WTC11 (cell line): Measurements from ENCODE around the gene CTBP1. TPM values are rescaled to one million over a fixed set of nuclear protein-coding genes. Genes with fewer than 3 reads are reported as not detected.

Experiments used
- ATAC-seq: fragments of 200-7000 bp; cut with Tn5 transposase; 2 replicates; pipeline ENCODE4 v1.10.0; 2021; ENCODE audit warnings: mild to moderate bottlenecking, moderate library complexity
- CTCF ChIA-PET: fragments of 300-600 bp; sonication (Branson Sonifier 250); formaldehyde crosslinking; loops from one replicate; lab custom pipeline; 2021; ENCODE audit warnings: antibody characterized with exemption; lab: Charles Lee
- POLR2A ChIA-PET: fragments of 350-600 bp; sonication (Branson Sonifier 250); formaldehyde crosslinking; loops from one replicate; lab custom pipeline; 2021; ENCODE audit warnings: antibody characterized with exemption; lab: Charles Lee
- DNase-seq: peaks from one replicate; pipeline ENCODE4 v3.0.0; 2021; ENCODE audit warnings: low spot score
- H3K27ac Mint-ChIP-seq: 2 replicates; pipeline ENCODE4 v1.8.0; 2021; ENCODE audit warnings: mixed read lengths
- H3K27me3 Mint-ChIP-seq: 2 replicates; pipeline ENCODE4 v1.8.0; 2021; ENCODE audit warnings: low read depth, mild to moderate bottlenecking, moderate library complexity, mixed read lengths
- H3K36me3 Mint-ChIP-seq: 2 replicates; pipeline ENCODE4 v1.8.0; 2021; ENCODE audit warnings: mixed read lengths
- H3K4me1 Mint-ChIP-seq: 2 replicates; pipeline ENCODE4 v1.8.0; 2022; ENCODE audit warnings: mixed read lengths
- H3K4me3 Mint-ChIP-seq: 2 replicates; pipeline ENCODE4 v1.8.0; 2021; ENCODE audit warnings: mild to moderate bottlenecking, moderate library complexity, mixed read lengths
- H3K9me3 Mint-ChIP-seq: 2 replicates; pipeline ENCODE4 v1.8.0; 2021; ENCODE audit warnings: mixed read lengths
- GABPB1 ChIP-seq: sonication (generic); formaldehyde crosslinking; IDR thresholded peaks from 2 replicates; pipeline ENCODE4 v1.8.1; 2023; ENCODE audit warnings: mild to moderate bottlenecking, missing genetic modification reagents
- PRRX2 ChIP-seq: fragments of 250-450 bp; sonication (Bioruptor Pico); IDR thresholded peaks from 2 replicates; pipeline ENCODE4 v1.8.0; 2021; ENCODE audit warnings: mild to moderate bottlenecking
- ZNF423 ChIP-seq: fragments of 250-450 bp; sonication (Bioruptor Pico); IDR thresholded peaks from 2 replicates; pipeline ENCODE4 v2.1.2; 2022; ENCODE audit warnings: mild to moderate bottlenecking, moderate library complexity
- total RNA-seq: library from RNA; stranded (reverse); gene quantifications from 3 replicates; pipeline ENCODE4 v1.2.3, GENCODE V29; 2021
- TF ChIP-seq, protein P1 (sequence below): fragments of 250-450 bp; sonication (Bioruptor Pico); IDR thresholded peaks from 2 replicates; pipeline ENCODE4 v1.9.0; 2021; ENCODE audit warnings: moderate library complexity, mild to moderate bottlenecking, inconsistent platforms, borderline replicate concordance
- TF ChIP-seq, protein P2 (sequence below): sonication (generic); formaldehyde crosslinking; IDR thresholded peaks from 2 replicates; pipeline ENCODE4 v1.8.0; 2023; ENCODE audit warnings: missing genetic modification reagents
- TF ChIP-seq, protein P3 (sequence below): sonication (generic); formaldehyde crosslinking; IDR thresholded peaks from 2 replicates; pipeline ENCODE4 v1.8.1; 2022; ENCODE audit warnings: mild to moderate bottlenecking, moderate library complexity, missing genetic modification reagents
- TF ChIP-seq, protein P4 (sequence below): sonication (generic); formaldehyde crosslinking; IDR thresholded peaks from 2 replicates; pipeline ENCODE4 v1.8.0; 2023; ENCODE audit warnings: missing genetic modification reagents, mild to moderate bottlenecking, borderline replicate concordance
- TF ChIP-seq, protein P5 (sequence below): sonication (generic); formaldehyde crosslinking; IDR thresholded peaks from 2 replicates; pipeline ENCODE4 v1.8.1; 2023; ENCODE audit warnings: mild to moderate bottlenecking, missing genetic modification reagents, moderate library complexity
- TF ChIP-seq, protein P6 (sequence below): sonication (generic); formaldehyde crosslinking; IDR thresholded peaks from 2 replicates; pipeline ENCODE4 v1.8.1; 2022; ENCODE audit warnings: missing genetic modification reagents, borderline replicate concordance
- TF ChIP-seq, protein P7 (sequence below): sonication (generic); formaldehyde crosslinking; IDR thresholded peaks from 2 replicates; pipeline ENCODE4 v1.8.0; 2023; ENCODE audit warnings: mild to moderate bottlenecking, missing genetic modification reagents

Gene CTBP1
- total RNA-seq, 1 experiment from 2014 or later, result 143 TPM

DNA sequence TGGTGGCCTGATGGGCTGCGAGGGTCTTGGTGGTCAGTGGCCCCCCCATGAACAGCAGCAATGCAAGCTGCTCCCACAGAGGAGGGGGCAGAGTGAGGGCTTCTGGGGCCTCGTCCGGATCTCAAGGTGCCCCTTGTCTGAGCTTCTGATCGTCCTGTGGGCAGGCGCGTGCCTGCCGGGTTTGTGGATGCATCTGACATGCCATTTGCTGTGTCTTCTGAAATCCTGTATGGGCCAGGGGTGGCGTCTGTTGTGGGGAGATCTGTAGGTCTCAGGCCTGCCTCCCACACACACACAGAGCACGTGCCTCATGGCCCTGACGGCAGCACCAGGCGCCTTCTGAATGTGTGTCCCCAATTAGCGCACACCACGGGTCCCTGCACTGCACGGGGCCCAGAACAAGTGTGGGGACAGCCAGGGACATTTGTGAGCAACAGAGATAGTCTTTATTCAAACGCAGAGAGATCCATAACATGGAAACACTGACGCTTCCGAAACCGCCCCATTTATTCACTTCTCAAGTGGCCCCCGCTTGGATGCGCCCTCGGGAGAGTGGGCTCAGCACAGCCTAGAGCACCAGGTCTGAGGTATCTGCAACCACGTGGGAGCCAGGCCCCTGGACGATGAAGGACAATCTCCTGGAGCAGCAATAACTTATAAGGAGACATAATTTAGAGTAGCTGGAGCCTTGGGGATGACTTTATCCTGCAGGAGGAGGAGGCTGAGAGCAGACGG lies 82.3 kb downstream of the CTBP1 start (continued):
- TF ChIP-seq, protein P1, sequence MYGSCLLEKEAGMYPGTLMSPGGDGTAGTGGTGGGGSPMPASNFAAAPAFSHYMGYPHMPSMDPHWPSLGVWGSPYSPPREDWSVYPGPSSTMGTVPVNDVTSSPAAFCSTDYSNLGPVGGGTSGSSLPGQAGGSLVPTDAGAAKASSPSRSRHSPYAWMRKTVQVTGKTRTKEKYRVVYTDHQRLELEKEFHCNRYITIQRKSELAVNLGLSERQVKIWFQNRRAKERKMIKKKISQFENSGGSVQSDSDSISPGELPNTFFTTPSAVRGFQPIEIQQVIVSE (CRISPR knock-in tag), result no peak
- TF ChIP-seq, protein P2, sequence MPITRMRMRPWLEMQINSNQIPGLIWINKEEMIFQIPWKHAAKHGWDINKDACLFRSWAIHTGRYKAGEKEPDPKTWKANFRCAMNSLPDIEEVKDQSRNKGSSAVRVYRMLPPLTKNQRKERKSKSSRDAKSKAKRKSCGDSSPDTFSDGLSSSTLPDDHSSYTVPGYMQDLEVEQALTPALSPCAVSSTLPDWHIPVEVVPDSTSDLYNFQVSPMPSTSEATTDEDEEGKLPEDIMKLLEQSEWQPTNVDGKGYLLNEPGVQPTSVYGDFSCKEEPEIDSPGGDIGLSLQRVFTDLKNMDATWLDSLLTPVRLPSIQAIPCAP (CRISPR knock-in tag), result no peak
- TF ChIP-seq ZNF423 (CRISPR knock-in tag) (no peak), GABPB1 (CRISPR knock-in tag) (no peak)

DNA sequence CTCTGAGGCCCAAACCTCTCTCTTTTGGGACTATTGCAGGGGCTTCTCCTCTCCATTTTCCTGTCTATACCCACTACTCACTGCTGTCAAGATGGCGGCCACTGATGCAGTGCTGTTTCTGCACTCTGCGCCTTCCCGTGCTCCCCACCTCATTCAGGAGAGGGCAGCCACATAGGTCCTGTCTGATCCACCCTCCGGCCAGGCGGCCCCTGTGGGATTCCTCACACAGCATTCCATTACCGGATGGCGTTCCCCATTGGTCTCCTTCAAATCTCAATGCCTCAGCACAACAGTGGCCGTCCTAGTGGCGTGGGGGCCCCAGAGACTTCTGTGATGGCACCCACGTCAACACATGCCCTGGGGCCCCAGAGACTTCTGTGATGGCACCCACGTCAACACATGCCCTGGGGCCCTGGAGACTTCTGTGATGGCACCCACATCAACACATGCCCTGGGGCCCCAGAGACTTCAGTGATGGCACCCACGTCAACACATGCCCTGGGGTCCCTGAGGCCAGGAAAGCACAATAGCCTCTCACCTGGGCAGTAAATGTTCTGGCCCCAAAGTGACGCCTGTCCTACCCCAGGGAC lies 83.9 kb downstream of the CTBP1 start:
- H3K36me3 Mint-ChIP-seq, result no peaks in the 10 kb centered on the region
- ATAC-seq, result no peak
- H3K9me3 Mint-ChIP-seq, result peaks cover 12% of the 10 kb centered on the region
- no peak overlapping the region for H3K4me3 Mint-ChIP-seq
- no peak for DNase-seq
- H3K27me3 Mint-ChIP-seq, result peaks cover 61% of the 10 kb centered on the region
- CTCF ChIA-PET, result no interaction called here
- no peak overlapping the region for H3K27ac Mint-ChIP-seq
- POLR2A ChIA-PET, result no interaction called here
- TF ChIP-seq, protein P3, sequence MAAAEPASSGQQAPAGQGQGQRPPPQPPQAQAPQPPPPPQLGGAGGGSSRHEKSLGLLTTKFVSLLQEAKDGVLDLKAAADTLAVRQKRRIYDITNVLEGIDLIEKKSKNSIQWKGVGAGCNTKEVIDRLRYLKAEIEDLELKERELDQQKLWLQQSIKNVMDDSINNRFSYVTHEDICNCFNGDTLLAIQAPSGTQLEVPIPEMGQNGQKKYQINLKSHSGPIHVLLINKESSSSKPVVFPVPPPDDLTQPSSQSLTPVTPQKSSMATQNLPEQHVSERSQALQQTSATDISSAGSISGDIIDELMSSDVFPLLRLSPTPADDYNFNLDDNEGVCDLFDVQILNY (CRISPR knock-in tag), result no peak
- peaks cover 2% of the 10 kb centered on the region; the same call in 1 of the 2 replicates for H3K4me1 Mint-ChIP-seq

DNA sequence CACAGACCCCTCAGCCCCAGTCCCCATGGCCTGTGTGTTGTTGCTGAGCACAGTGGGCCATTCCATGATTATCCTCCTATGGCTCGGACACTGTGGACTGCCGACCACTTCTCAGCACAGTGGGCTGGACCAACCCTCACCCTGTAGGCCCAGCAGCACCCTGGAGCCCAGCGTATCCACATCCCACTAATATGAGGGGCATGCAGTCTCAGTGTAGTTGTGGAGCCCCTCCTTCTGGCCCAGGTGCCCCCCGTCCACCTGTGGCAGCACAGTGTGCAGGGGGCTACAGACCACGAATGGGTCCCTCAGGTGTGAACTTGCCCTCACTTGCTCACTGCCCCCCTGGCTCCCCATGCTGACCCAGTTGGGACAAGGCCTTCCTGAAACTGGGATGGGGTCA lies 84.5 kb downstream of the CTBP1 start:
- no peak overlapping the region for H3K27ac Mint-ChIP-seq
- no peak for ATAC-seq
- DNase-seq, result no peak
- peaks cover 12% of the 10 kb centered on the region for H3K9me3 Mint-ChIP-seq
- H3K27me3 Mint-ChIP-seq, result peaks cover 55% of the 10 kb centered on the region
- H3K4me3 Mint-ChIP-seq, result no peak overlapping the region
- ChIA-PET CTCF (no interaction called here), POLR2A (no interaction called here)
- peaks cover 2% of the 10 kb centered on the region; the same call in 1 of the 2 replicates for H3K4me1 Mint-ChIP-seq
- no peaks in the 10 kb centered on the region for H3K36me3 Mint-ChIP-seq
- TF ChIP-seq, protein P4, sequence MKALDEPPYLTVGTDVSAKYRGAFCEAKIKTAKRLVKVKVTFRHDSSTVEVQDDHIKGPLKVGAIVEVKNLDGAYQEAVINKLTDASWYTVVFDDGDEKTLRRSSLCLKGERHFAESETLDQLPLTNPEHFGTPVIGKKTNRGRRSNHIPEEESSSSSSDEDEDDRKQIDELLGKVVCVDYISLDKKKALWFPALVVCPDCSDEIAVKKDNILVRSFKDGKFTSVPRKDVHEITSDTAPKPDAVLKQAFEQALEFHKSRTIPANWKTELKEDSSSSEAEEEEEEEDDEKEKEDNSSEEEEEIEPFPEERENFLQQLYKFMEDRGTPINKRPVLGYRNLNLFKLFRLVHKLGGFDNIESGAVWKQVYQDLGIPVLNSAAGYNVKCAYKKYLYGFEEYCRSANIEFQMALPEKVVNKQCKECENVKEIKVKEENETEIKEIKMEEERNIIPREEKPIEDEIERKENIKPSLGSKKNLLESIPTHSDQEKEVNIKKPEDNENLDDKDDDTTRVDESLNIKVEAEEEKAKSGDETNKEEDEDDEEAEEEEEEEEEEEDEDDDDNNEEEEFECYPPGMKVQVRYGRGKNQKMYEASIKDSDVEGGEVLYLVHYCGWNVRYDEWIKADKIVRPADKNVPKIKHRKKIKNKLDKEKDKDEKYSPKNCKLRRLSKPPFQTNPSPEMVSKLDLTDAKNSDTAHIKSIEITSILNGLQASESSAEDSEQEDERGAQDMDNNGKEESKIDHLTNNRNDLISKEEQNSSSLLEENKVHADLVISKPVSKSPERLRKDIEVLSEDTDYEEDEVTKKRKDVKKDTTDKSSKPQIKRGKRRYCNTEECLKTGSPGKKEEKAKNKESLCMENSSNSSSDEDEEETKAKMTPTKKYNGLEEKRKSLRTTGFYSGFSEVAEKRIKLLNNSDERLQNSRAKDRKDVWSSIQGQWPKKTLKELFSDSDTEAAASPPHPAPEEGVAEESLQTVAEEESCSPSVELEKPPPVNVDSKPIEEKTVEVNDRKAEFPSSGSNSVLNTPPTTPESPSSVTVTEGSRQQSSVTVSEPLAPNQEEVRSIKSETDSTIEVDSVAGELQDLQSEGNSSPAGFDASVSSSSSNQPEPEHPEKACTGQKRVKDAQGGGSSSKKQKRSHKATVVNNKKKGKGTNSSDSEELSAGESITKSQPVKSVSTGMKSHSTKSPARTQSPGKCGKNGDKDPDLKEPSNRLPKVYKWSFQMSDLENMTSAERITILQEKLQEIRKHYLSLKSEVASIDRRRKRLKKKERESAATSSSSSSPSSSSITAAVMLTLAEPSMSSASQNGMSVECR (CRISPR knock-in tag), result no peak
- TF ChIP-seq, protein P5, sequence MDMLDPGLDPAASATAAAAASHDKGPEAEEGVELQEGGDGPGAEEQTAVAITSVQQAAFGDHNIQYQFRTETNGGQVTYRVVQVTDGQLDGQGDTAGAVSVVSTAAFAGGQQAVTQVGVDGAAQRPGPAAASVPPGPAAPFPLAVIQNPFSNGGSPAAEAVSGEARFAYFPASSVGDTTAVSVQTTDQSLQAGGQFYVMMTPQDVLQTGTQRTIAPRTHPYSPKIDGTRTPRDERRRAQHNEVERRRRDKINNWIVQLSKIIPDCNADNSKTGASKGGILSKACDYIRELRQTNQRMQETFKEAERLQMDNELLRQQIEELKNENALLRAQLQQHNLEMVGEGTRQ (CRISPR knock-in tag), result no peak
- TF ChIP-seq, protein P6, sequence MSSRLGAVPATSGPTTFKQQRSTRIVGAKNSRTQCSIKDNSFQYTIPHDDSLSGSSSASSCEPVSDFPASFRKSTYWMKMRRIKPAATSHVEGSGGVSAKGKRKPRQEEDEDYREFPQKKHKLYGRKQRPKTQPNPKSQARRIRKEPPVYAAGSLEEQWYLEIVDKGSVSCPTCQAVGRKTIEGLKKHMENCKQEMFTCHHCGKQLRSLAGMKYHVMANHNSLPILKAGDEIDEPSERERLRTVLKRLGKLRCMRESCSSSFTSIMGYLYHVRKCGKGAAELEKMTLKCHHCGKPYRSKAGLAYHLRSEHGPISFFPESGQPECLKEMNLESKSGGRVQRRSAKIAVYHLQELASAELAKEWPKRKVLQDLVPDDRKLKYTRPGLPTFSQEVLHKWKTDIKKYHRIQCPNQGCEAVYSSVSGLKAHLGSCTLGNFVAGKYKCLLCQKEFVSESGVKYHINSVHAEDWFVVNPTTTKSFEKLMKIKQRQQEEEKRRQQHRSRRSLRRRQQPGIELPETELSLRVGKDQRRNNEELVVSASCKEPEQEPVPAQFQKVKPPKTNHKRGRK (CRISPR knock-in tag), result no peak
- TF ChIP-seq PRRX2 (CRISPR knock-in tag), result no peak
- TF ChIP-seq, protein P7, sequence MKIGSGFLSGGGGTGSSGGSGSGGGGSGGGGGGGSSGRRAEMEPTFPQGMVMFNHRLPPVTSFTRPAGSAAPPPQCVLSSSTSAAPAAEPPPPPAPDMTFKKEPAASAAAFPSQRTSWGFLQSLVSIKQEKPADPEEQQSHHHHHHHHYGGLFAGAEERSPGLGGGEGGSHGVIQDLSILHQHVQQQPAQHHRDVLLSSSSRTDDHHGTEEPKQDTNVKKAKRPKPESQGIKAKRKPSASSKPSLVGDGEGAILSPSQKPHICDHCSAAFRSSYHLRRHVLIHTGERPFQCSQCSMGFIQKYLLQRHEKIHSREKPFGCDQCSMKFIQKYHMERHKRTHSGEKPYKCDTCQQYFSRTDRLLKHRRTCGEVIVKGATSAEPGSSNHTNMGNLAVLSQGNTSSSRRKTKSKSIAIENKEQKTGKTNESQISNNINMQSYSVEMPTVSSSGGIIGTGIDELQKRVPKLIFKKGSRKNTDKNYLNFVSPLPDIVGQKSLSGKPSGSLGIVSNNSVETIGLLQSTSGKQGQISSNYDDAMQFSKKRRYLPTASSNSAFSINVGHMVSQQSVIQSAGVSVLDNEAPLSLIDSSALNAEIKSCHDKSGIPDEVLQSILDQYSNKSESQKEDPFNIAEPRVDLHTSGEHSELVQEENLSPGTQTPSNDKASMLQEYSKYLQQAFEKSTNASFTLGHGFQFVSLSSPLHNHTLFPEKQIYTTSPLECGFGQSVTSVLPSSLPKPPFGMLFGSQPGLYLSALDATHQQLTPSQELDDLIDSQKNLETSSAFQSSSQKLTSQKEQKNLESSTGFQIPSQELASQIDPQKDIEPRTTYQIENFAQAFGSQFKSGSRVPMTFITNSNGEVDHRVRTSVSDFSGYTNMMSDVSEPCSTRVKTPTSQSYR (CRISPR knock-in tag), result no peak
